ENCODE results near the gene B4GALT3. TPM values are rescaled to one million over a fixed set of nuclear protein-coding genes. Genes with fewer than 3 reads are reported as not detected.

Gene B4GALT3
- total and polyA plus RNA-seq, 2 of the 4 experiments (the other 2 are of a cell fraction) = 19.9 to 36.0 TPM

- TF ChIP-seq BHLHE40 (IDR thresholded peaks at IDR 0.05; ENCODE audit: low read depth, low read length) = no peak
These were observed 48.5 kb downstream of the B4GALT3 start (continued) for GRCh38 chr1:161128591-161129420.

GRCh38 chr1:161127649-161128048 lies 49.7 kb downstream of the B4GALT3 start:
- H3K9me3 ChIP-seq (ENCODE audit: control insufficient read depth, insufficient read depth, low read length) = no peaks in the 10 kb centered on the region; the same call in 1 of the 2 replicates
- no TSS peak for BruUV-seq (replicated peaks)
- H2BK120ac ChIP-seq (ENCODE audit: low read depth, low read length) = no peak overlapping the region
- peaks cover 36% of the 10 kb centered on the region for H3K36me3 ChIP-seq (ENCODE audit: control insufficient read depth, insufficient read depth, low read length)
- H2AK5ac ChIP-seq (ENCODE audit: low read depth, low read length) = no peak overlapping the region
- H3K14ac ChIP-seq (replicated peaks; ENCODE audit: low read depth, low read length) = no peak overlapping the region
- H3K4me2 ChIP-seq (ENCODE audit: low read depth, low read length) = no peak overlapping the region
- ChIA-PET POLR2A (ENCODE audit: unreplicated experiment) (no interaction called here), CTCF (interaction anchor here (1.0 kb wide), 1 partner anchor 31 kb away, joined by 3 read pairs; no protein-coding TSS in a partner anchor)
- no peak overlapping the region for H2BK20ac ChIP-seq (ENCODE audit: low read depth, low read length)
- H4K20me1 ChIP-seq (ENCODE audit: insufficient read depth, low read length) = peaks cover 26% of the 10 kb centered on the region
- H2AFZ ChIP-seq (replicated peaks; ENCODE audit: low read length, poor library complexity) = no peak overlapping the region
- H4K91ac ChIP-seq (ENCODE audit: insufficient read depth, low read depth, low read length) = no peak overlapping the region
- no peak overlapping the region for H4K8ac ChIP-seq (ENCODE audit: low read depth in 2 of 2, low read length in 2 of 2)
- H3K9ac ChIP-seq (ENCODE audit: low read depth, low read length) = no peak overlapping the region
- H4K5ac ChIP-seq (ENCODE audit: low read depth, low read length) = no peak overlapping the region
- H3K27ac ChIP-seq (ENCODE audit: insufficient read depth, low read length) = no peak overlapping the region
- H3K4ac ChIP-seq (ENCODE audit: low read depth, low read length) = no peak overlapping the region
- no peak overlapping the region for H2BK5ac ChIP-seq (ENCODE audit: low read depth, low read length, poor library complexity, severe bottlenecking)
- H2AK9ac ChIP-seq (replicated peaks; ENCODE audit: low read depth, low read length, poor library complexity) = no peak overlapping the region
- WGBS, 2 experiments (ENCODE audit: extremely low coverage in 2 of 2, insufficient read length in 1 of 2) = no CpG with 5 or more reads among the region's 2 CpGs
- in situ Hi-C loops (cut with MboI; ENCODE audit: low sequenced_read_pairs) (no loop called here), intact Hi-C loops (cut with micrococcal nuclease) (no loop called here), dilution Hi-C loops (cut with HindIII; ENCODE audit: low sequenced_read_pairs, unreplicated experiment) (no loop called here)
- no peak for DNase-seq
- no peak overlapping the region for H3K23ac ChIP-seq (ENCODE audit: low read depth, low read length)
- no peak overlapping the region for H3K56ac ChIP-seq (ENCODE audit: extremely low read depth, insufficient read depth, low read length)
- H2BK15ac ChIP-seq (ENCODE audit: low read depth, low read length) = no peak overlapping the region
- H3K27me3 ChIP-seq (ENCODE audit: control insufficient read depth, insufficient read depth, low read length) = no peaks in the 10 kb centered on the region
- H3K18ac ChIP-seq (ENCODE audit: low read depth, low read length) = no peak overlapping the region
- H3K79me1 ChIP-seq (ENCODE audit: low read depth in 1 of 2, low read length in 2 of 2) = peaks cover 28 to 75% of the 10 kb centered on the region in 2 experiments
- TF ChIP-seq RCOR1 (IDR thresholded peaks at IDR 0.05; ENCODE audit: insufficient replicate concordance, low read length) (no peak), USF2 (IDR thresholded peaks at IDR 0.05; ENCODE audit: low read depth, low read length) (no peak), BHLHE40 (IDR thresholded peaks at IDR 0.05; ENCODE audit: low read depth, low read length) (no peak), POLR2A (IDR thresholded peaks at IDR 0.05; ENCODE audit: low read depth, low read length) (no peak), MAFK (IDR thresholded peaks at IDR 0.05; ENCODE audit: low read depth, low read length) (no peak), RAD21 (IDR thresholded peaks at IDR 0.05; ENCODE audit: low read length) (no peak), ELK1 (IDR thresholded peaks at IDR 0.05; ENCODE audit: borderline replicate concordance, low read depth, low read length) (no peak), MAZ (IDR thresholded peaks at IDR 0.05; ENCODE audit: borderline replicate concordance, low read depth, low read length) (no peak)
- ATAC-seq (ENCODE audit: low read depth) = no peak
- peaks cover 13% of the 10 kb centered on the region for H3K9me1 ChIP-seq (ENCODE audit: insufficient read depth, low read length)
- no peak overlapping the region for H3K4me3 ChIP-seq (ENCODE audit: insufficient read depth, low read depth, low read length)
- H3K4me1 ChIP-seq (ENCODE audit: control insufficient read depth, insufficient read depth, low read length) = peaks cover 2% of the 10 kb centered on the region

All from IMR-90 (cell line).